Vagina (tissue), 2 donors: ENCODE results near the gene TPSD1.

Source experiments
- CTCF ChIP-seq, 3 experiments: fragments of 450-650 bp in 2 of 3; fragments of 200-600 bp in 1 of 3; sonication (generic) in 1 of 3; IDR thresholded peaks; one replicate each; pipeline ENCODE4 v1.5.1; 2017 to 2019; ENCODE audit warnings: antibody characterized with exemption in 3 of 3, mild to moderate bottlenecking in 2 of 3, moderate library complexity in 2 of 3
- POLR2A ChIP-seq, 2 donors: fragments of 450-650 bp; IDR thresholded peaks; one replicate each; pipeline ENCODE4 v1.6.1; 2017; ENCODE audit warnings: antibody characterized with exemption in 2 of 2, mild to moderate bottlenecking in 2 of 2, moderate library complexity in 2 of 2

DNA sequence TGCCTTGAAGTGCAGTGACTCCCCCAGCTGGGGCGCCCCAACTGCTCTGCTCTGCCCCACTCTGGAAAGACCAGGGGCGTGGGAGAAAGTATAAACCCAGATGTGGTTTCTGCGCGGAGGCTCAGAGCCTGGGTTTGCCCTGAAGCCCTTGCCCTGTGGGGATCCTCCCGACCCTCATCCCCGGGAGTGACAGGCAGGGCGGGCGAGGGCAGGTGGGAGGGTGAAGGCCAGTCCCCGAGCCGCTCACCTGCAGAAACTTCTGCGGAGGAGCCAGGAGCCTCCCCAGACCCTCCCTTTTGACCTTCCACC, 3.8 kb downstream of the TPSD1 start:
- TF ChIP-seq CTCF (IDR thresholded peaks at IDR 0.05) (no peak), POLR2A (IDR thresholded peaks at IDR 0.05) (no peak)
